Mesendoderm (in vitro differentiated cells): ENCODE measurements around the gene UNC5B.

ENCODE experiments used
- DNase-seq: peaks from one replicate; pipeline ENCODE4 v3.0.0; 2013
- H2AK5ac ChIP-seq: 2 replicates; pipeline ENCODE4 v1.6.1; 2013; ENCODE audit warnings: low read length, inconsistent platforms
- H2BK120ac ChIP-seq: 2 replicates; pipeline ENCODE4 v1.6.1; 2013; ENCODE audit warnings: low read depth, mild to moderate bottlenecking, low read length, moderate library complexity, mixed read lengths
- H2BK15ac ChIP-seq: replicated peaks from 2 replicates; pipeline ENCODE4 v1.6.1; 2013; ENCODE audit warnings: low read depth, mild to moderate bottlenecking, moderate library complexity
- H2BK5ac ChIP-seq: 2 replicates; pipeline ENCODE4 v1.6.1; 2013; ENCODE audit warnings: low read length, inconsistent platforms
- H3K18ac ChIP-seq: 2 replicates; pipeline ENCODE4 v1.6.1; 2013; ENCODE audit warnings: mild to moderate bottlenecking, low read length, mixed read lengths
- H3K23ac ChIP-seq: one replicate; pipeline ENCODE4 v1.6.1; 2013; ENCODE audit warnings: low read length
- H3K27ac ChIP-seq: 2 replicates; pipeline ENCODE4 v1.5.1; 2013; ENCODE audit warnings: low read depth, mild to moderate bottlenecking, inconsistent platforms, low read length, moderate library complexity
- H3K27me3 ChIP-seq: 2 replicates; pipeline ENCODE4 v1.6.1; 2013; ENCODE audit warnings: low read length, control low read depth, mild to moderate bottlenecking, inconsistent platforms; ENCODE audit not compliant: insufficient read depth, poor library complexity
- H3K36me3 ChIP-seq: 2 replicates; pipeline ENCODE4 v1.6.1; 2013; ENCODE audit warnings: low read length, inconsistent platforms; ENCODE audit not compliant: control insufficient read depth, insufficient read depth
- H3K4ac ChIP-seq: one replicate; pipeline ENCODE4 v1.6.1; 2013; ENCODE audit warnings: low read depth, mild to moderate bottlenecking, low read length, moderate library complexity
- H3K4me1 ChIP-seq: 2 replicates; pipeline ENCODE4 v1.6.1; 2013; ENCODE audit warnings: low read depth, low read length, inconsistent platforms; ENCODE audit not compliant: control insufficient read depth
- H3K4me2 ChIP-seq: 2 replicates; pipeline ENCODE4 v1.6.1; 2013; ENCODE audit warnings: low read length
- H3K4me3 ChIP-seq: 2 replicates; pipeline ENCODE4 v1.5.1; 2013; ENCODE audit warnings: mild to moderate bottlenecking, low read length
- H3K56ac ChIP-seq: one replicate; pipeline ENCODE4 v1.6.1; 2013; ENCODE audit warnings: low read length
- H3K79me1 ChIP-seq: 2 replicates; pipeline ENCODE4 v1.6.1; 2013; ENCODE audit warnings: low read length, inconsistent platforms
- H3K79me2 ChIP-seq: 2 replicates; pipeline ENCODE4 v1.6.1; 2013; ENCODE audit warnings: mild to moderate bottlenecking, low read length; ENCODE audit not compliant: control insufficient read depth, insufficient read depth
- H3K9ac ChIP-seq: 2 replicates; pipeline ENCODE4 v1.6.1; 2013; ENCODE audit warnings: low read length, inconsistent platforms
- H4K5ac ChIP-seq: one replicate; pipeline ENCODE4 v1.6.1; 2013; ENCODE audit warnings: low read length
- H4K8ac ChIP-seq: one replicate; pipeline ENCODE4 v1.6.1; 2013; ENCODE audit warnings: low read depth, mild to moderate bottlenecking, control low read depth, low read length, moderate library complexity
- WGBS: extraction: QIAGEN DNeasy Blood & Tissue Kit; methylation state at CpG from one replicate; pipeline ENCODE4 v1.1.7; 2013; ENCODE audit warnings: low lambda C conversion rate, missing lambda C conversion rate; ENCODE audit not compliant: insufficient coverage; ENCODE audit errors: extremely low coverage; 5-methylcytosine and 5-hydroxymethylcytosine counted together

The UNC5B gene

DNA sequence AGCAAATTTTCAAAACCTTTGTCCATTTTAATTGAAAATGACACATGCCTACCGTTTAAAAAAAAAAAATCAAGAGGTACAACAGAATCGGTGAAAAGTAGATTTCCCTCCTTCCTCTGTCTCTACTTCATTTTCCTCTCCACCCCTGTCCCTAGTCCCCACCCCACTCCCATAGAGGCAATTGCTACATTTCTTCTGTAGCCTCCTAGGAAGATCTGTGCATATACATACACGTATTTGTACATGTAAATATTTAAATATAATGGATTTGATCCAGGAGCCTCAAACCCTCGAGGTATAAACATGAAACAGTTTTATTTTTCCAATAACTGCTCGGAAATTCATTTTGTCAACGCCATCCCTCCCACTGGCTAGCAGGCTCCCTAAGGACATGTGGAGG is 92.5 kb downstream of the UNC5B start:
- no peak overlapping the region for H3K4me3 ChIP-seq
- H3K79me1 ChIP-seq, result no peaks in the 10 kb centered on the region
- H3K9ac ChIP-seq, result no peak overlapping the region
- no peak overlapping the region for H3K23ac ChIP-seq
- no peaks in the 10 kb centered on the region for H3K36me3 ChIP-seq
- no peak overlapping the region for H3K56ac ChIP-seq
- H2BK15ac ChIP-seq, result no peak overlapping the region
- H3K27ac ChIP-seq, result no peak overlapping the region
- no peak overlapping the region for H2BK5ac ChIP-seq
- WGBS, result no CpG with 5 or more reads among the region's 6 CpGs
- H3K79me2 ChIP-seq, result no peaks in the 10 kb centered on the region
- H2AK5ac ChIP-seq, result no peak overlapping the region
- H4K5ac ChIP-seq, result no peak overlapping the region
- no peaks in the 10 kb centered on the region for H3K27me3 ChIP-seq
- no peak overlapping the region for H4K8ac ChIP-seq
- H3K4me2 ChIP-seq, result no peak overlapping the region
- DNase-seq, result no peak
- H3K4ac ChIP-seq, result no peak overlapping the region
- H3K18ac ChIP-seq, result no peak overlapping the region
- H3K4me1 ChIP-seq, result no peaks in the 10 kb centered on the region
- H2BK120ac ChIP-seq, result no peak overlapping the region

DNA sequence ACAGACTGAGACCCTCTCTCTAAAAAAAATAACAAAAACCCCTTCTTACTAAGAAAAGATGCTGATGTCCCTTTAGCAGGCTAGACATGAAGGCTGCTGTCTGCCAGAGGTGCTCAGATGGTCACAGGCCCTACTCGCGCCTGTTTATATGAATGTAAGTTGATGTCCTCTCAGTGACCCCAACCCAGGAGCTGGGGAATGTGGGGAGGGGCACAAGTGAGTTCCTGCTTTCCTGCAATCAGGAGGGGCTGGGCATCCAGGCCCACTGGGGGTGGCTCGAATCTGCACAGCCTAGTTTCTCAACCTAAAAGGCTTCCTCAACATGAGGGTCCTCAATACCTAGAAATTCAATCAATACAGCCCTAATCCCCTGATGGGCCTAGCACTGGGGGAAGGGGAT is 94.6 kb downstream of the UNC5B start:
- no peak overlapping the region for H3K4me2 ChIP-seq
- no peaks in the 10 kb centered on the region for H3K4me1 ChIP-seq
- no peak overlapping the region for H3K9ac ChIP-seq
- H3K18ac ChIP-seq, result no peak overlapping the region
- no peak overlapping the region for H3K56ac ChIP-seq
- H2BK5ac ChIP-seq, result no peak overlapping the region
- H2AK5ac ChIP-seq, result no peak overlapping the region
- no peak overlapping the region for H3K27ac ChIP-seq
- no peak overlapping the region for H3K23ac ChIP-seq
- no peaks in the 10 kb centered on the region for H3K27me3 ChIP-seq
- no peaks in the 10 kb centered on the region for H3K79me1 ChIP-seq
- H4K8ac ChIP-seq, result no peak overlapping the region
- H3K79me2 ChIP-seq, result no peaks in the 10 kb centered on the region
- no peak overlapping the region for H2BK15ac ChIP-seq
- H3K4ac ChIP-seq, result no peak overlapping the region
- H4K5ac ChIP-seq, result no peak overlapping the region
- no peak overlapping the region for H3K4me3 ChIP-seq
- no CpG with 5 or more reads among the region's 3 CpGs for WGBS
- H3K36me3 ChIP-seq, result no peaks in the 10 kb centered on the region
- no peak overlapping the region for H2BK120ac ChIP-seq
- DNase-seq, result no peak

DNA sequence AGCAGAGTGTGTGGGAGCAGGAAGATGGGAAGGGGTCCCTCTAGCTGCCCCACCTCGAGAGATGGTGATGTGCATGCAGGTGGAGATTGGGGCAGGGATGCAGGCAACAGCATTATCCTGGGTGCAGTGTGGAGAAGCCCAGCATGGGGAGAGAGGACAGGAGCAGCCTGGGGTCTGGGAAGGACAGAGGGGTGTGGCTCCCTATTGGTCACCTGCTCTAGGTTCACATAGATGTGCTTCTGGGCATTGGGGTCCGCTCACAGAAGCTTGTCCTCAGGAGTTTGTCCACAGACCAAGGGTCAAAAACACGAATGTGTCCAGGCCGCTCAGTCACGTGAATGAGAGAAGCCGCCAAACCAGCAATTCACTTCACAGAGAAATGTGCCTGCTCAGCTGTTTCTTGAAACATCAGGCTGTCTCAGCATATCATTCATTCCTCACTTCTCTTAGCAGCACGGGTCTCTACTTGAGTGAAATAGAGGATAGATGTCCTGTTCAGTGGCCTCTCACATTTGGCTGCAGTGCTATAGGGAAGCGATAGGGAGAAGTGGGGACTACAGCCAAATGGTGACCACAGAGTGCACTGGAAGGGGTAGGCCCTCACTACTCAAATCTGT is 95.2 kb downstream of the UNC5B start:
- H3K27me3 ChIP-seq, result no peaks in the 10 kb centered on the region
- H3K56ac ChIP-seq, result no peak overlapping the region
- no peaks in the 10 kb centered on the region for H3K79me2 ChIP-seq
- no peak overlapping the region for H4K5ac ChIP-seq
- H3K18ac ChIP-seq, result no peak overlapping the region
- no peak overlapping the region for H3K4me3 ChIP-seq
- H3K9ac ChIP-seq, result no peak overlapping the region
- H4K8ac ChIP-seq, result no peak overlapping the region
- no peak overlapping the region for H2BK120ac ChIP-seq
- no peak overlapping the region for H3K23ac ChIP-seq
- H3K4me2 ChIP-seq, result no peak overlapping the region
- no peak overlapping the region for H2BK5ac ChIP-seq
- no peaks in the 10 kb centered on the region for H3K4me1 ChIP-seq
- no peaks in the 10 kb centered on the region for H3K79me1 ChIP-seq
- no peaks in the 10 kb centered on the region for H3K36me3 ChIP-seq
- no CpG with 5 or more reads among the region's 8 CpGs for WGBS
- DNase-seq, result no peak
- no peak overlapping the region for H3K4ac ChIP-seq
- no peak overlapping the region for H2AK5ac ChIP-seq
- no peak overlapping the region for H2BK15ac ChIP-seq
- H3K27ac ChIP-seq, result no peak overlapping the region

DNA sequence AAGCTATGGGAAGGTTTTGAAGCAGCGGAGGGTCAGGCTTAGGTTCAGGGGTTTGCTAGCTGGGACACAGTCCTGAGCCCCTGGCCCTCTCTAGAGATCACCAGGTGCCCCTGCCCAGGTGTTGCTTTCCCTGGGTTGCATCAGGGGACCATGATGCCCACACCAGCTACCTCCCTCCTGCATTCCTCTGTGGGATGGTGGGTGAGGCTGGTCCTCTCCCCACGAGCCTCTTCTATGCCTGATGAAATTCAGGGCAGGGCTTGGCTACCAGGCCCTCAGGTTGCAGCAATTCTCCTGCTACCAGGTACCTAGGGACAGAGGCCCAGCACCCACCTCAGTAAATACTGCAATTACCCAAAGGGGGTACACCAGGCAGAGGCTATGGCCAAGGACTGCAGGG is 95.9 kb downstream of the UNC5B start:
- H2BK5ac ChIP-seq, result no peak overlapping the region
- no peaks in the 10 kb centered on the region for H3K79me1 ChIP-seq
- no peak overlapping the region for H3K56ac ChIP-seq
- no peaks in the 10 kb centered on the region for H3K4me1 ChIP-seq
- no peak overlapping the region for H2BK15ac ChIP-seq
- no peaks in the 10 kb centered on the region for H3K79me2 ChIP-seq
- H3K23ac ChIP-seq, result no peak overlapping the region
- H3K4me3 ChIP-seq, result no peak overlapping the region
- no peak overlapping the region for H4K8ac ChIP-seq
- H3K36me3 ChIP-seq, result no peaks in the 10 kb centered on the region
- H3K27ac ChIP-seq, result no peak overlapping the region
- DNase-seq, result no peak
- no CpG with 5 or more reads among the region's 2 CpGs for WGBS
- no peak overlapping the region for H2AK5ac ChIP-seq
- H3K9ac ChIP-seq, result no peak overlapping the region
- H3K18ac ChIP-seq, result no peak overlapping the region
- H4K5ac ChIP-seq, result no peak overlapping the region
- no peaks in the 10 kb centered on the region for H3K27me3 ChIP-seq
- no peak overlapping the region for H3K4ac ChIP-seq
- H3K4me2 ChIP-seq, result no peak overlapping the region
- H2BK120ac ChIP-seq, result no peak overlapping the region

DNA sequence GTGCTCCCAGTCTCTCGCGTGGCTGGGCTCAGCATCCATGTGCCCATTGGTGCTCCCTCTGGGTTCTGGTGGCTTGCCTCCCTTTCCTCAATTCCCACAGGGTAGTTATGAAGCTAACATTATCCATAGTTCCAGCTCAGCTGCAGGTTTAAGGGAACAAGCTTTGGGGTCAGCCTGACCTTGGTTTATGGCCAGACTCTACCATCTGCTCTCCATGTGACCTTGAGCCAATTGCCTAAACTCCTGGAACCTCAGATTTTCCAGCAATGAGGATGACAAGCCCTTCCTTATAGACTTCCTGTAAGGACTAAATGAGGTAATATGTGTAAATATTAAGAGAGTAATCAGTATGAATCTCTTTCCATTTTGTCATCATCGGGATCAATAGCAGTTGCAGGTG is 96.6 kb downstream of the UNC5B start:
- Histone ChIP-seq H3K27me3 (no peaks in the 10 kb centered on the region), H4K8ac (no peak overlapping the region), H3K36me3 (no peaks in the 10 kb centered on the region), H3K23ac (no peak overlapping the region), H2BK15ac (no peak overlapping the region), H3K4me3 (no peak overlapping the region), H4K5ac (no peak overlapping the region), H3K79me2 (no peaks in the 10 kb centered on the region), H3K4ac (no peak overlapping the region), H2BK5ac (no peak overlapping the region), H3K56ac (no peak overlapping the region), H3K4me2 (no peak overlapping the region), H3K79me1 (no peaks in the 10 kb centered on the region), H2AK5ac (no peak overlapping the region), H3K9ac (no peak overlapping the region), H2BK120ac (no peak overlapping the region), H3K4me1 (no peaks in the 10 kb centered on the region), H3K18ac (no peak overlapping the region), H3K27ac (no peak overlapping the region)
- DNase-seq, result no peak
- no CpG with 5 or more reads among the region's 3 CpGs for WGBS

DNA sequence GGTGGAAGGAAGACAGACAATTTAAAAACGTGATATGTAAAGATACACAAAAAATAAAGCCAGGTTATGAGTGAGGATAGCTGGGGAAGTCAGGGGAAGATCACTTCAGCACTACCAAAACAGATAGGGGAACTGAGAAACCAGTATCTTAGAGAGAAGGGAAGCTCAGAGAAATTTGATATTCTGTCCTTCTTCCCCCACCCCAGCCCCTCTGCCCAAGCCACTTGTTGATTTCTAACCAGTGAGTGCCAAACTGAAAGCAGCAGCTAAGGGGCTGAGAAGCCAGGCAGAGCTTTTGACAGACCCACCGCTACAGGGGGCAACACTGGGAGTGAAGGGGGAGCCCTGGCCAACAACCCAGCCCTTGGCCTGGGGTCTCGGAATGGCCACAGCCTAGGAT is 97.5 kb downstream of the UNC5B start:
- no CpG with 5 or more reads among the region's 3 CpGs for WGBS
- Histone ChIP-seq H2BK120ac (no peak overlapping the region), H3K23ac (no peak overlapping the region), H2BK15ac (no peak overlapping the region), H3K27ac (no peak overlapping the region), H3K4ac (no peak overlapping the region), H3K4me1 (peaks cover 2% of the 10 kb centered on the region), H3K4me2 (no peak overlapping the region), H4K8ac (no peak overlapping the region), H3K79me2 (no peaks in the 10 kb centered on the region), H3K27me3 (no peaks in the 10 kb centered on the region), H3K56ac (no peak overlapping the region), H3K4me3 (no peak overlapping the region), H4K5ac (no peak overlapping the region), H2BK5ac (no peak overlapping the region), H3K9ac (no peak overlapping the region), H3K18ac (no peak overlapping the region), H2AK5ac (no peak overlapping the region), H3K36me3 (no peaks in the 10 kb centered on the region), H3K79me1 (no peaks in the 10 kb centered on the region)
- DNase-seq, result no peak
